Stimulated activated CD4-positive, alpha-beta T cell treated with anti-CD3 and anti-CD28 coated beads, Interleukin-4, amount 100 ng/mL, for 48 hours (primary cell): ENCODE data around the gene TNC.

ENCODE experiments used
- DNase-seq, 2 donors: peaks; one replicate each; pipeline ENCODE4 v3.0.0-alpha.2; 2020; ENCODE audit warnings: low read depth in 2 of 2

TNC gene

DNA sequence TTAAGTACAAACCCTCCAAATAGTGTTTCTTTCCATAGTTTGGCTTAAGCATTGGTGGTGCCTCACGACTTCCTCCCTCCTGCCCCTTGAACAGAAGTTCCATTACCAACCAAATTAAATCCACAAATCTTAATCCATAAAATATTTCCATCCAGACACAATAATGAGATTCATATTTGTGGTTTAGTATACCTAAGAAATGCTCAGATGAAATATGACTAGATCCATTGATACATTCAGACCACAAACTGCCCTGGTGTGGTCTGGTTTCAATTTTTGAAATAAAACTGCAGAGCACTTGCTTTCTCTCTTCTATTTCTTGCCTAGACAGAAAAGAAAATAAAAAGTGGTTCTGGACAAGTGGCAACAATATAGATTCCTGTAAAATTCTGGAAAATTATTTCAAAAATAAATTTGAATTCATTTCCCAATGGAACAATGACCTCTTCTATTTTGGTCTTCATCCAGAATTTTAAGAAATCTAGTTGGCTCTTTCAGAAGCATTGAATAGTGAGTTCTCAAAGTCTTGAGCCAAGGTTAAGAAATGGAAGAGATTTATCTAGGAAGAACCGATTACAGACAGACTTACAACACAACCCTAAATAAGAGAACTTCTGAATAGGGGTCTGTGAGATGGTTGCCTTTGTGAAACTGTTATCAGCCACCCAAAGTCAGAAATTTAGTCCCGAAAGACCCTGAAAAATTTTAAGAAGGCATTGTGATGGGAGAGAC, 14.0 kb downstream of the TNC start:
- DNase-seq, result no peak

DNA sequence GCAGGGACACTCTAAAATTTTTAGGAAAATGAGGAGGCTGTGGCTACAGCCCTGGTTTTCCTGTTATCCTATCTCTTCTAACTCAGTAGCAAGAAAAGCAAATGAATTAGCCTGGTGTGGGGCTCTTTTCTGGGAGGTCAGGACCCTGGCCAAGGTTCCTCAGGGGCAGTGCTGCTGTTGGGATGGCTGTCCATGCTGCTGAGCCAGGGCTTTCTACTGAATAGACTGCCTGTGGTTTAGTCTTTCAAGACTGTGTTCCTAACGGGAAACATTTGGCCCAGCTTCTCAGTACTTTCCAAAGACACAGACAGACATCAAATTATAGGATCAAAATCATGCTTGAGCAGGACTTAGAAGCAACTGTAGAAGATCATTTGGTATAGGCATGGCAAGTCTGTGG, 18.1 kb downstream of the TNC start:
- DNase-seq, result no peak

GRCh38 chr9:115098226-115098965, 19.6 kb downstream of the TNC start:
- no peak for DNase-seq

GRCh38 chr9:115093520-115093919, 24.4 kb downstream of the TNC start:
- DNase-seq, result no peak

DNA sequence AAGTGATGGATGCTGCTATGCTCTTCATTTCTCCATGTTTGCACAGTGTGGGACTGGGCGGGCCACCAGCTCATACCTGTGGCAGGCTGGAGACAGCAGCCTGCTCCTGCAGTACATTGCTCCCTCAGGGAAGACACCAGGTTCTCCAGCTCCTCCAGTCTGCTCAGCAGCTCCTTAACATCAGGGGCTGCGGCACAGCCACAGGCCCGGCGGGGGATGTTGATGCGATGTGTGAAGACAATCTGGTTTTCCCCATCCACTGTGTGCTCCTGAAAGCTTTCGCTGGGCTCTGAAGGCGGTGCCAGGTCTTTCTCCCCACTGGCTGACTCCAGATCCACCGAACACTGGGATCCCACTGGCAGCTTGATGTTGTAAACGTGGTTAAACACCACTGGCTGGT, 27.5 kb downstream of the TNC start:
- DNase-seq, result no peak

DNA sequence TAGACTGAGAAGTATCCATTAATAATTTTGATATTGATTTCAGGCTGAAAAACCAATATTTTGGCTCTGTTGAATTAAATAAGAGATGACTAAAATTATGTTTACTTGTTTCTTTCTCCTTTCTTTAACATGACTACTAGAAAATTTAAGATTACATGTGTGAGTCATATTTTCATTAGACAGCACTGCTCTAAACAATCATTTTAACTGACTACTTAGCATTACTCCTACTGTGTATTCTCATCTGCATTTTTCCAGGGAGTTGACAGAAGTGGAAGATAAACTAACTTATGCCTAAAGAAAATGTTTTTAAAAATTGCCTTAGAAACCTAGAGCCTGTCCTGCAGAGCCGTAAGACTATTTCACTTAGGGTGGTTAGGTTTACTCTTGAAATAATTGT, 29.1 kb downstream of the TNC start:
- no peak for DNase-seq

GRCh38 chr9:115086886-115087285, 31.1 kb downstream of the TNC start:
- DNase-seq, result no peak

DNA sequence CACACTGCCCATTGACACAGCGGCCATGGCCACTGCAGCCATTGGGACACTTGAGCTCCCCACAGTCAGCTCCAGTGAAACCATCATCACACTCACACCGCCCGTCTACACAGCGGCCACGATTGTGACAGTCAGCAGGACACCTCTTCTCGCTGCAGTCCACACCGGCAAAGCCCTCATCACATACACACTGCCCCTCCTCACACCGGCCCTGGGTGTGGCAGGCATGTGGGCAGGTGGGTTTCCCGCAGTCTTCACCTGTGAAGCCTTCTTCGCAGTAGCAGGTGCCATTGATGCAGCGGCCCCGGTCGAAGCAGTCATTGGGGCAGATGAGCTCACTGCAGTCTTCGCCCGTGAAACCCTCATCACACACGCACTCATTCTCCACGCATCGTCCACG, 31.5 kb downstream of the TNC start:
- DNase-seq, result no peak

- no peak for DNase-seq
Measured at GRCh38 chr9:115085773-115086377, 32.1 kb downstream of the TNC start.

- DNase-seq, result no peak
Measured at GRCh38 chr9:115084709-115085108, 33.2 kb downstream of the TNC start.

DNA sequence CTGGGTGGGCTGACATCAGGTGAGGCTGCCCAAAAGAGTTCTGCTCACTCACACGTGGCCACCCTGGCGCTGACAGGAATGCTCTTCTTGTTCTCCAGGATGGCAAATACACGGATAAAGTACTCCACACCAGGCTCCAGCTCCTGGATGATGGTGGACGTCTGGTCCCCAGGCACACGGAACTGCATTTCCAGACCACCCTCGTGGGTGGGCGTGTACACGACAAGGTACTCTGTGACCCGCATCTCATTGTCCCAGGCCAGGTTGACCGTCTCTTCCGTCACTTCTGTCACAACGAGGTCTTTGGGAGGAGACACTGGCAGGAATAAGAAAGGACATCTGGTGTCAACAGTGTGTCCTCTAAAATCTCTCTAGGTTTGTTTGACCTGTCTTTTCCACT, 33.8 kb downstream of the TNC start:
- DNase-seq, result no peak

DNA sequence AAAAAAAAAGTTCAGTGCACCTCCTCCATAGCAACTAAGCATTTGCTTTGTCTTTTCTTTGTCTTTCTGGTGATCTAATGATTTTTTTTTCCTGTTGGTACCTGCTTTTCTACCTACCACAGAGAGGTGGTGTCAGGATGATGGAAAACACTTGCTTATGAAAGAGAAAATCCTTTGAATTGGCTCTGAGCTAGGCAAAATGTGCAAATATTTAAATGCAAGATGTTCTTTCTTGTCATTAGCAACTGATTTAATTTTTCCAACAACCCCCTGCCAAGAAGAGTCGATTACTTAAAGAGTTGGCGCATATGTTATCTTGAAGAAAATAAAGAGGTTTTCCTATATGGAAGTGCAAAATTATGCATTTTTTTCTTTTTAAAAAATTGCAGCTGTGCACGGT, 37.7 kb downstream of the TNC start:
- no peak for DNase-seq

DNA sequence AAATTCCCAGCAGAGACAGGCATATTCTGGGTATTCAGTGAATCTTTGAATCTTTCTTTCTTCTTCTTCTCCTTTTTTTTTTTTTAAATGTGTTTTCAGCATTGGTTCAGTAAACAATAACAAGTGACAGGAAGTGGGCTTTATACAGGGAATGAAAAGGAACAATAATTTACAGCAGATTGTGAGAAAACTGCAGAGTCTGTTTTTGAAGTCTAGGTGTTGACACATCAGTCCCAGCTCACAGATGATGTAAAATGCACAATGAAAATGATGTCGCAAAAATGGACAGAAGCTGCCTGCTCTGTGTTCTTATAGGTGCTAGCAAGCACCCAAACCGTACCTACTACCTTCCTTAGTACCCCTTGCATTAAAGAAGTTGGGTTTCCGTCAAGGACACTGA, 38.8 kb downstream of the TNC start:
- DNase-seq, result no peak

GRCh38 chr9:115073456-115073855, 44.5 kb downstream of the TNC start:
- no peak for DNase-seq

- DNase-seq, result no peak
Measured at GRCh38 chr9:115071176-115071575, 46.8 kb downstream of the TNC start.

DNA sequence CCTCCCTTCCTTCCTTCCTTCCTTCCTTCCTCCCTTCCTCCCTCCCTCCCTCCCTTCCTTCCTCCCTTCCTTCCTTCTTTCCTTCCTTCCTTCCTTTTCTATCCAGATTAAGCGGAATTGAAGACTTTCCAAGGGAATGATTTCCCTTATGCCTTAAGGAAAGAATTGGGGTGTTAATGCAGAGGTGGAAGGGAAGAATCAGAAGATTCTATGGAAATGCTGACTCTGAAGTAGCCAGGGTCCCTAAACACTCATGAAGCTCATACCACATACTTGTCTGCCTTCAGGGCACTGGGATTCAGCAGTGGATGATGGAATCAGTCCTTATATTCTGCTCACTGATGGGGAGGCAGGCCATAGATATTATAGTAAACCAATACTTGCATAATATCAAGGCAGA, 48.2 kb downstream of the TNC start:
- DNase-seq, result no peak

DNA sequence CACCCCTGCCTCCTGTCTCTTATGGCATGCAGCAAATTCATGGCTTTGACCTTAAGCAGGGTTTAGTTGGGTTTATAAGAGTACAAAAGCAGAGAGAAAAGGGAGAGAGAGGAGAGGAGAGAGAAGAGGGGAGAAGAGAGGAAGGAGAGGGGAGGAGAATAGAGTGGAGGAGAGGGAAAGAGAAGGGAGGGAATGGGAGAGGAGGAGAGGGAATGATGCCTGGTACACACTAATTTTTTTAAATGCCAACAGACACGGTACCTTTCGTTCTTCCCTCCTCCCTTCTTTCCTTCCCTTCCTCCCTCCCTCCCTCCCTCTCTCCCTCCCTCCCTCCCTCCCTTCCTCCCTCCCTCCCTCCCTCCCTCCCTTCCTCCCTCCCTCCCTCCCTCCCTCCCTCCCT, 48.7 kb downstream of the TNC start:
- DNase-seq, result no peak

- no peak for DNase-seq
Measured at GRCh38 chr9:115068031-115068430, 49.9 kb downstream of the TNC start.

GRCh38 chr9:115063058-115063845, 54.7 kb downstream of the TNC start:
- no peak for DNase-seq

DNA sequence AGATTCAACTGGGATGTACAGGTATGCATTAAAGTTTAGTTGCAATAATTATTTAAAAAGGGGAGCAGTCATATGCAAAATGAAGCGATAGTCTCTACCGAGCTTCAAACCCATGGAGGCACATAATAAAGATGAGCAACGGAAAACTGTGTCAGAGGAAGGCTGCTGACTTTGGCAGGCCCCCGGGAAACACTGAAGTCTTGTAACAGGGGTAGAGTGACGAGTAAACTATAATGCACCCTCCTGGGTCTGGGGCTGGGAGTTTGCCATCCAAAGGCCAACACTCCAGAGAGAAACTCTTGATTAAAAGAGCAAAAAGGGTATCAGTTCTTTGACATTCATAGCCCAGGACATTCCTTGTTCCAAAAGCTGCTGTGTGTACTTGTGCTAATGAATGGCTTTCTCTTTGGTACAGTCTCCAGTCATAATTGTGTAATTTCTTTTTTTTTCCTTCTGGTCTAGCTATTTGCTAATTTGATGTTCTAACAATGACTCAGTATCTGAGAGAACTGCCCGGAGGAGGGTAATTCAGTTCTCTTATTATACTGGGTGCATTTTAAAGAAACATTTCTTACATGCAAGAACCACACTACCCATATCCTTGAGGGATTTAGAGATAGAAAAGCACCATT, 59.2 kb downstream of the TNC start:
- no peak for DNase-seq

DNA sequence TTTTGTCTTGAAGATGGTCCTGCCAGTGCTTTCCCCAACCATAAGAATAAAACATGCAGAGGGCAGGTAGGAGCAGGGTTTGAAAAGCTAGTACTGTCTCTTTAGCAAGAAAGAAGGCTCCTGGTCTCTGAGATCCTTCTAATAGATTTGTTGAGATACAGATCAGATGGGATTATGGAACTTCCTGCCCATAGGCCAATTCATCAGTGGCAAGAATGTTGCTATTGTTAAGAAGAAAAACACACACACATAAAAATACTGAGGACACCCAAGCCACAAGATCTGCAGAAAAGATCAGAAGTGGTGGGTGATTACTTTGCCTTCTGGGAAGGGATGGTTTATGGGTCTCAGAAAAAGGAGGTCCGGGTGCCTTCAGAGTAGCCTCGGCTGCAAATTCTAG, 59.8 kb downstream of the TNC start:
- DNase-seq, result no peak

GRCh38 chr9:115057559-115057958, 60.4 kb downstream of the TNC start:
- no peak for DNase-seq
